ENCODE measurements around the gene TIAL1.
A peak's percentile ranks its signal among the peaks of the same experiment; 100 is the strongest.
"Not testable (repeated sequence)": the region's sequence is repeated elsewhere in the genome, so short reads cannot be mapped to it uniquely, and the experiment has no call there.

Gene TIAL1, protein sequence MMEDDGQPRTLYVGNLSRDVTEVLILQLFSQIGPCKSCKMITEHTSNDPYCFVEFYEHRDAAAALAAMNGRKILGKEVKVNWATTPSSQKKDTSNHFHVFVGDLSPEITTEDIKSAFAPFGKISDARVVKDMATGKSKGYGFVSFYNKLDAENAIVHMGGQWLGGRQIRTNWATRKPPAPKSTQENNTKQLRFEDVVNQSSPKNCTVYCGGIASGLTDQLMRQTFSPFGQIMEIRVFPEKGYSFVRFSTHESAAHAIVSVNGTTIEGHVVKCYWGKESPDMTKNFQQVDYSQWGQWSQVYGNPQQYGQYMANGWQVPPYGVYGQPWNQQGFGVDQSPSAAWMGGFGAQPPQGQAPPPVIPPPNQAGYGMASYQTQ

DNA sequence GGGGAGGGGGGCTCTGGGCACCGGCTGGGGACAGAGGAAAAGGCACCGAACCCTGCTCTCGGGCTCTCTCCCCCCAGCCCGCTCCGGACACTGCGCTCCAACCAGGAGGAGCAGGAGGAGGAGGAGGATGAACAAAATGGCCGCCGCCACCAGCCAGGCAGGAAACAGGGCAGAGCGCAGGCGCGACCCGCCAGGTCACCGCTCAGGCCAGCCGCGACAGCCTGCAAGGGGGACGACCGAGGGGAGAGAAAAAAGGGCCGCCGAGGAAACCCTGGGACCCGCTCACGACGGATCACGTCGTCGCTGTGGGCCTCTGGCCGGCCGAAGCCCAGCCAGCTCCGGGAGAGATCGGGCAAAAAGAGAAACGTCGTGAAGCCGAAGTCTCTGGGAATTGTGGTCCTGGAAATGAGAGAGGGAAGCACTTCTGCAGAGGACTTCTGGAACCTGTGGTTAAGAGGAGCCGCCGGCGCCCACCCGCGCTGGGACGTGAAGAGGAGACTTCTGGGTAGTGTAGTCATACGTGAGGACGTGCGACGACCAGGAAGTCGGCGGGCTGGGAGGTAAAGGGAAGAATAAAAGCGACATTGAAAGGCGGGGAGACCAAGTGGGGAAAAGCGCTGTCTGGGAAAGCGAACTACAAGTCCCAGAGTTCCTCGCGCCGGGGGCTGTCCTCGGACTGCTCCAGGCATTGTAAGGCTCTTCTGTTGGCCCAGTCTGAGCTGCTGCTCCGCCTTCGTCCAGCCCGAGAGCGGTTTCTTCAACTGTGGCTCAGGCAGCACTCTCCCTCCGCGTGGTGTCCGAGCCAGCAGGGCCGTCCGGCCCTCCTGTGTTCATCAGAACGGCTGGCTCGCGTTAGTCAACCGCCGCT, at the start of gene TIAL1:
TIAL1 (minus strand) TSS at position 428 of the 868 bp plus-strand sequence. CDS start 499 bp downstream, outside the sequence.
- DNase-seq: peak; percentile 94

DNA sequence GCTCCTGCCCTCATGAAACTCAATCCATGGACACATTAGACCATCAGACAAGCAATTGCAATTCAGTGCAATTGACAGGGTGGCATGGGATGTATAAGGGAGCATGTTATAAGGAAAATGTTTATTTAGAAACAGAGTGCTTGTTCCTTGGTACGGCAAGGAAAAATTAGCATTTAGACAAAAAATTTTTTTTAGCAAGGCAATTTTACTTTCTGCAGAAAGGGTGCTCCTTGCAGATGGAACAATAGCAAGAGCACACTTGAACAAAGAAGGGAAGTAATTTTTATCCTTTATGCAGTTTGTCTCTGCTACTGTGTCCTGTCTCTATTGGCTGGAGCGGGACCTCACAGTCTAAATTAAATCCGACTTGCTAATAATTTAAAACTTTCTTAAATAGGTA, 48.2 kb upstream of the TIAL1 start:
- DNase-seq: no peak

DNA sequence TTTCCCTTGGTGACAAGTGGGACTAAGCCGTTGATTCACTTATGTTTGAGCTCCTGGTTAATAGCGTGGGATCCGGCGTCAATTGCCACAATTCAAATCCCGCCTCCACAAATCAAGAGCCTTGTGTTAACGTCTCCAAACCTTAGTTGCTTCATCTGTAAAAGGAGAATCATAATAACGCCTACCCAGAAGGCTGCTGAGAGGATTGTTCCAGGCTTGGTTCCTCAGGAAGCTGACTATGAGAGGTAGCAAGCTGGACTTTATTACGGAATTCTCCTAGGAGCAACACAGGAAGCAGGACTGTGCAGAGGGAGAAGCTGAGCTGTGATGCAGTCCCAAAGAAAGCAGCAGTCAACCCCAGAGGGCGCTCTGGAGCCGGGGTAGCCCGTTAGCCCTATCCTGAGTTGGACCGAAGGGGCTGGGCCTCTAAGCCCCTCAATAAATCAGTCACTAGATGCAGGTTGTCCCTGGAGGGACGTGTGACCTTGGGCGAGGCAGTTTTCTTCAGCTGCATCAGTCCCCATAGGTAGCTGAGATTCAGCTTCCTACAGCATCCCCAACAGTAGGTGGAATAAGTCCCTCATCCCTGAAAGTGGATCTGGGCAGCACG, 47.5 kb upstream of the TIAL1 start:
- DNase-seq: no peak

DNA sequence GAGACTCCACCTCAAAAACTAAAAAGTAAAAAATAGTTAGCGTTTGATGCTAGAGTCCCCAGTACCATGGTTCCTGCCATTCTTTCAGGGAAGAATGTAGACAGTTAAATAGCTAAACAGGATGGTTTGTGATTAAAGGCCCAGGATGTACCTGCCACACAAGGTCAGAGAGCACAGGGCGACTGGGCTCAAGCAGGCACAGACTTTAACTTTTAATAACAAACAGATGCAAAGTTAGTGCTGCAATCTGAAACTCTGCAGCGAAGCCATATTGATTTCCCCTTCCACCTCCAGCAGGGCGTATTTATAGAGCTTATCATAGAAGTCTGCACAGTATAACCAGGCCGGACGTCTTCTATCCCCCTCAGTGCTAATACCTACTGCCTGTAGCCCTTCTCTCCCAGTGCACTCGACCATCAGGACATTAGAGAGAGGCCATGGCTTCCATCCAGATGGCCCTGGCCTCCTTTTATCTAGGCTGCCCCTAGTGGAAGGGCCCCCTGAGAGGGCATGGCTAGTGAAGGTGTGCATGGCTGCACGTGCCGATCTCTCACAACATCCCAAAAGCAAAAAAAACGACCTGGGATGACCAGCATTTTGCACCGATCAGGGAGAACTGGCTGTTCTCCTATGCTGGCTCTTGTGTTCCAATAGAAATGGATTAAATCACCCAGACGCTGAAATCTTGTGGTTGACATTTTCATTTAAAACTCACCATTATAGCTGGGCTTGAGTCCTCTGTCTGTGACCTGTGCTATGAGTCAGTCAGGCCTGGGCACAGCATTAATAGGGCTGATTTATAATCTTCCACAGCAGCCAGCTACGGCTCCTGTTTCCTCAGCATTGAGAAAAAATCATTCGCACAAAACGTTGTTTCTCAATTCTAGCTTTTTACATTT, 46.8 kb upstream of the TIAL1 start:
- DNase-seq: no peak

DNA sequence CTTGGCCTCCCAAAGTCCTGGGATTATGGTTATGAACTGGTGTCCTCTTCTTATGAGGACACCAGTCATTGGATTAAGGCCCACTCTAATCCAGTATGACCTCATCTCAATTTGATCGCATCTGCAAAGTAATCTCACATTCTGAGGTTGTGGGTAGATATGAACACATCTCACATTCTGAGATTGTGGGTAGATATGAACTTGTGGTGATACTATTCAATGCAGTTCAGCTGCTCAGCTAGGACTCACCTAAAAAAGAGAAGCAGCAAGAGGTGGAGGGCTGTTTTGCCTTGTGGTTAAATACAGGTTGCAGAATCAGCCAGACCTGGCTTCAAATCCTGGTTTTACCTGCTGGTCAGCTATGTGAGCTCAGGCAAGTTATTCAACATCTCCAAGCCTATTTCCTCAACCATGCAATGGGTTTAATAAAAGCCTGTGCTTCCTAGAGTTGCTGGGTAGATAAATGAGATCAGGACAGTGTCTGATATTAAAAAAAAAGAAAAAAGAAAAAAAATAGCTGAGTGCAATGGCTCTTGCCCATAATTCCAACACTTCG, 45.9 kb upstream of the TIAL1 start:
- no peak for DNase-seq

DNA sequence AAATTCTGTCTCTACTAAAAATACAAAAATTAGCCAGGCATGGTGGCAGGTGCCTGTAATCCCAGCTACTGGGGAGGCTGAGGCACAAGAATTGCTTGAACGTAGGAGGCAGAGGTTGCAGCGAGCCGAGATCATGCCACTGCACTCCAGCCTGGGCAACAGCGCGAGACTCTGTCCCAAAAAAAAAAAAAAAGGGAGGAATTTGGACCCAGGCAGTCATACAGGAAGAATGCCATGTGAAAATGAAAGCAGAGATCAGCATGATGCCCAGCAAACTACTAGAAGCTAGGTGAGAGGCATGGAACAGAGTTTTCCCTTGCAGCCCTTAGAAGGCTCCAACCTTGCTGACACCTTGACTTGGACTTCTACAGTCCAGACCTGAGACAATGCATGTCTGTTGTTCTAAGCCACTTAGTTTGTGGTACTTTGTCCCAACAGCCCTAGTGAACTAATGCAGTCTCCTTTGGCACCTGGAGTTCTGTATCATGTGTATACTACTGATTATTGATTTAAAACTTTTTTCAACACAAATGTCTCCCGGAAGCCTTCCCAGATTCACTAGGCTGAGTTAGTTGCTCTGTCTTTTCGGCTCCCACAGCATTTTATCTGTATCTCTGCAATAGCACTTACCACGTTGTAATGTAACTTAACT, 44.2 kb upstream of the TIAL1 start:
- no peak for DNase-seq

DNA sequence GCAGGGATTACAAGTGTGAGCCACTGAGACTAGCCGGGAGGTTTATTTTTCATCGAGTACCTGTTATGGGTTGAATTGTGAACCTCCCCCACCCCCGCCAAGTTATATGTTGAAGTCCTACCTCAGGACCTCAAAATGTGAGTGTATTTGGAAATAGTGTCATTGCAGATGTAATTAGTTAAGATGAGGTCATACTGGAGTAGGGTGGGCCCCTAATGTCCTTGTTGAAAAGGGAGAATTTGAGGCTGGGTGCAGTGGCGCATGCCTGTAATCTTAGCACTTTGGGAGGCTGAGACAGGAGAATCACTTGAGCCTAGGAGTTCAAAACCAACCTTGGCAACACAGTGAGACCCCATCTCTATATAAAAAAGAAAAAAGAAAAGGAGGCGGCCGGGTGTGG, 43.6 kb upstream of the TIAL1 start:
- DNase-seq: no peak

DNA sequence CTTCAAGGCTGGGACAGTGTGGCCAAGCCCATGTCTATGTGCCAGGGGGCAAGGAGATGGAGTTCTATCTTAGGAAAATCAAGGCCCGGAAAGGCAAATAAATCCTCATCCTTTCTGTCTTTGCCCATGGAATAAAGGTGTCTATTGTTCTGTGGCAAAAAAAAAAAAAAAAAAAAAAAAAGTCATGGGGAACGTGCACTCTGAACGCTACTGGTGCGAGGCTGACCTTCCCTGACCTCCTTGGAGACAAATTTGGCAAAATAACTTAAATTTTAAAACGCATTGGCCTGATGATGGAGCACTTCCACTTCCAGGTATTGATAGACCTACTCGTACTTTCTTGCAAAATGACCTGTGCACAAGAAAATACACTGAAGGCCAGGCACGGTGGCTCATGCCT, 42.2 kb upstream of the TIAL1 start:
- no peak for DNase-seq

DNA sequence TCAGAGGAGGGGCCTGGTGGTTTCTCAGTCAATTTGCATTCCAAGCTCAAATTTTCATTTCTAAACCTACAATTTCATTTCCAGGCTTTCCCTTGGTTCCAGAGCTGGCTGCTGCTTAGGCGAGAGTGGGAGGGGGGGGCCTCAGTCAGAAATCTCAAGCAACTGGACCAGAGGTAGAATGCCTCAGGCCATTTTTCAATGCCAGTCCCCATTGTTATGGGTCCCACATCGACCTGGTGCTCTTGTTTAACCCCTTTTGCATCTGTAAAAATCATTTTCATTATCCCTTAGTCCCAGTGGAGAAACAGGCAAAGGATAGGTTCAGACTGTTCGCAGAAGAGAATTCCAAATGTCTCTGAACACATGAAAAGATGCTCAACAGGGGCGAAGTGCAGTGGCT, 40.9 kb upstream of the TIAL1 start:
- DNase-seq: no peak

DNA sequence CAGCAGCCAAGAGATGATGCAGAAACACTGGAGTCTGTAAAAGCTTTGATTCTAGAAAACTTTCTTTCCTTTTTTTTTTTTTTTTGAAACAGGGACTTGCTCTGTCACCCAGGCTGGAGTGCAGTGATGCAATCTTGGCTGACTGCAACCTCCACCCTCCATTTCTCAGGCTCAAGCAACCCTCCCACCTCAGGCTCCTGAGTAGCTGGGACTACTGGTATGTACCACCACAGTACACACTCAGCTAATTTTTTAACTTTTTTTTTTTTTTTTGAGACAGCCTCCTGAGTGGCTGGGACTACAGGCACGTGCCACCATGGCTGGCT, 37.4 kb upstream of the TIAL1 start:
- no peak for DNase-seq

DNA sequence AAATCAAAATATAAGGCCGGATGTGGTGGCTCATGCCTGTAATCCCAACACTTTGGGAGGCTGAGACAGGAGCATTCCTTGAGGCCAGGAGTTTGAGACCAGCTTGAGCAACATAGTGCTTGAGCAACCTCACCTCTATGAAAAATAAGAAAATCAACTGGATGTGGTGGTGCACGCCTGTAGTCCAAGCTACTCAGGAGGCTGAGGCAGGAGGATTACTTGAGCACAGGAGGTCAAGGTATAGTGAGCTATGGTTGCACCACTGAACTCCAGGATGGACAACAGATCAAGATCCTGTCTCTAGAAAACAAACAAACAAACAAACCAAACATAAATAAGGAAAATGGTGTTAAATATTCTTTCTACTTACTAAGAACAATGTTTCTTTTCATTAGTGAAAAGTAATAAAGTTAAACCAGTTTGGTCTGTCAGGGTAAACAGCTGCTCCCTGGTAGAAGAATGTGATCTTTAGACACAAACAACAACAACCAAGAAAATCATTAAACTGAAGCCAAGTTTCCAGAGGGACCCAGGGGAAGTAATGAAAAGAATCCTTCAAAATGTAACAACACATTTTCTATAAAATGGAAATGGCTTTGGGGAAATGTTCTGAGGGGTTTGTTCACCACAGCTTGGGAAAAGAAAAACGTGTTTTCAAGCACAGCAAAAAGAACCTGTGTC, 36.9 kb upstream of the TIAL1 start:
- no peak for DNase-seq

DNA sequence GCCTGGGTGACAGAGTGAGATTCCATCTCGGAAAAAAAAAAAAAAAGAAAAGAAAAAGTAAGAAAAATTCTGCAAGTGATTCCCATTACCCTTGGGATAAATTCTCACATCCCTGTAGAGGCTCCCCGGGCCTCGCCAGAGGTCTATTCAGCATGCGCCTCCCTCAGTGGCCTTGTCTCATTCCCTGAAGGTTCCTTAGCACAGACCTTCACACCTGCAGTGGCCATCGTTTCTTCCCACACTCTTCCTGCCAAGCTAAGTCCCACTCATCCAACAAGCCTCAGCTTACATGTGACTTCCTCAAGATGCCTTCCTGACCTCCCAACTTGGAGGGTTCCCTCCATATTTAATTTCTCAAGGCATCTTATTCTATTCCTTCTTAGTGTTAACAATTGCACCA, 33.5 kb upstream of the TIAL1 start:
- DNase-seq: no peak

DNA sequence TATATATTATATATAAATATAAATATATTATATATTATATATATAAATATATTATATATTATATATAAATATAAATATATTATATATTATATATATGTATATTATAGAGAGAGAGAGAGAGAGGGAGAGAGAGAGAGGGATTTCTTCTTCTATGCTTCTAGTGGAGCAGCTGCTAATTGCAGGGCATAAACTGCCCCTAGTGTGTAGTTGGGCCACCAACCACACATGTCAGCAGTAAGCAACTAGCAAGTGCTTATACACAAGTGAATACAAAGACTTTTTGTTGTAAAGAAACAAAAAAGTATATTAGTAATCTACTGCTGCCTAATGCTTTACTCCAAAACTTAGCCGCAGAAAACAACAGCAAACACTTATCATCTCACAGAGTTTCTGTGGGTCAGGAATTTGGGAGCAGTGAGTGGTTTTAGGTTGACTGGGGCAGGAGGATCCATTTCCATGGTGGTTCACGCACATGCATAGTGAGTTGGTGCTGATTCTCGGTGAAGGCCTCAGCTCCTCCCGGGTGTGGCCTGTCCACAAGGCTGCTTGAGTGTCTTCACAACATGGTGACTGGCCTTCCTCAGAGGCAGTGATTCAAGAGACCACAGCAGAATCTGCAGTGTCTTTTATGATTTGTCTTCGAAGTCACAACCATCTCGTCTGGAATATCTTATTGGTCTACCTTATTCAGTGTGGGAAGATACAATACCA, 29.0 kb upstream of the TIAL1 start:
- DNase-seq: no peak

DNA sequence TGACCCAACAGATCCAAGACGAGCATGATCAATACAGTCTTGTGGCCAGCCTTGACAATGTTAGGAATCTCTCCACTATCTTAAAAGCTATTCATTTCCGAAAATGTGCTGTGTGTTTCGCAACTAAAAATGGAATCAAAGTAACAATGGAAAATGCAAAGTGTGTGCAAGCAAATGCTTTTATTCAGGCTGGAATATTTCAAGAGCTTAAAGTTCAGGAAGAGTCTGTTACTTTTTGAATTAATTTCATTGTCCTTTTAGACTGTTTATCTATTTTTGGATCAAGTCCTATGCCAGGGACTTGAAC, 24.3 kb upstream of the TIAL1 start:
- no peak for DNase-seq

DNA sequence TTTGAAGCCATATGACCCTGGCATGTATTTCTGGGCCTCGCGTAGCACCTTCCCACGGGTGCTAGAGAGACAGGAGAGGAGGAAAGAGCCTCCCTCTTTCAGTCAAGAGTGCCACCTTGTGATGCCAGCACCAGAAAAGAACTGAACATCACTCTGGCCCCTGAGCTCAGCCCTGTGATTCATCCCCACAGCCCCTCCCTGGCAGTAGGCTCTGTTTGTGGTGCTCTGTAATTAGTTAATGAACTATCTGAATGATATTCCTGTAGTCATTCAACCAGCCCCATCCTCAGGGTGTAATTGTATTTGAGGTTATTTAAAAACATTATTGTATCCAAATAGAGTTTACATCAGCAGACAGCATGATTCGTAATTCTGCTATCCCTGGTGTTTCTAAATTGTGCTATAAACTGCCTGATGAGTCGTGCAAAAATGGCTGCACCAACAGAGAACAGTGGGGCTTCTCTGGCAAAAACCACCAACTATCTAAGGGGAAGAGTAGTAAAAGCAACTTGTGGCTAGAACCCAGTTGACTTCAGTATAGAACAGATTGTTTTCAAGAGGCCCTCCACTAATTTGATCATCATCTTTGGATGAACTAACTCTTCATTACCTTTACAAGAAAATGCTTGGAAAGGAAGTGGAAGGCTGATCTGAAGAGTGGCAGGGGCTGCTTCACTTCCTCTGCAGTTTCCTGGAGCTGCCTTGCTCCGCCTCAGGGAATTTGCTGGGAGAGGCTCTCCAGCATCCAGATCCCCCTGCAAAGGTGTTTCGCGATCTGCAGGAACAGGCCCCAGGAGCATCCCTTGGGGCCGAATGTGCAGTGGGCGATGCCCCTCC, 23.7 kb upstream of the TIAL1 start:
- DNase-seq: peak; percentile 11

DNA sequence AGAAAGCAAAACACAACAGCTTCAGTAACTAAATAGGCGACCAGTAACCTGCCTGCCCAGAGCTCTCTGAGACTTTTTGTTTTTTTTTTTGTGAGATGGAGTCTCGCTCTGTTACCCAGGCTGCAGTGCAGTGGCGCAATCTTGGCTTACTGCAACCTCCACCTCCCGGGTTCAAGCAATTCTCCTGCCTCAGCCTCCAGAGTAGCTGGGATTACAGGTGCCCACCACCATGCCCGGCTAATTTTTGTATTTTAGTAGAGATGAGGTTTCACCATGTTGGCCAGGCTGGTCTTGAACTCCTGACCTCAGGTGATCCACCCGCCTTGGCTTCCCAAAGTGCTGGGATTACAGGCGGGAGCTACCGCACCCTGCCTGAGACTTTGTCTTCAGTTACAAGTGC, 23.0 kb upstream of the TIAL1 start:
- DNase-seq: not testable (repeated sequence)

DNA sequence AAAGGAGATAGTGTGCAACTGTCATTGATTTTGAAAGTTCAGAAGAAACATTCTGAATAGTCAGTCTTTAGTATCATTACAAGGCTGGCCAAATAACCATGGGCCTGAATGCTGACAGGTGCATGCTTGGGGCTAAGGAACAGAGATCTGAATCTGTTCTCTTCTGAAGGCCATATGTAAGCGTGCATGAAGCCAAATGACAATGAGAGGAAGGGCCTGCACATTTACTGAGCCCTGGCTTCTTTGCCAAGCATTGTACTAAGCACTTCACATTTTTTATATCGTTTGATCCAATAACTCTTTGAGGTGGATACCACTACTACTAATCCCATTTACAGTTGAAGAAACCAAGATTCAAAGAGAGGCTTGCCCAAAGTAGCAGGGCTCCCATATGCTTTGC, 22.5 kb upstream of the TIAL1 start:
- no peak for DNase-seq

DNA sequence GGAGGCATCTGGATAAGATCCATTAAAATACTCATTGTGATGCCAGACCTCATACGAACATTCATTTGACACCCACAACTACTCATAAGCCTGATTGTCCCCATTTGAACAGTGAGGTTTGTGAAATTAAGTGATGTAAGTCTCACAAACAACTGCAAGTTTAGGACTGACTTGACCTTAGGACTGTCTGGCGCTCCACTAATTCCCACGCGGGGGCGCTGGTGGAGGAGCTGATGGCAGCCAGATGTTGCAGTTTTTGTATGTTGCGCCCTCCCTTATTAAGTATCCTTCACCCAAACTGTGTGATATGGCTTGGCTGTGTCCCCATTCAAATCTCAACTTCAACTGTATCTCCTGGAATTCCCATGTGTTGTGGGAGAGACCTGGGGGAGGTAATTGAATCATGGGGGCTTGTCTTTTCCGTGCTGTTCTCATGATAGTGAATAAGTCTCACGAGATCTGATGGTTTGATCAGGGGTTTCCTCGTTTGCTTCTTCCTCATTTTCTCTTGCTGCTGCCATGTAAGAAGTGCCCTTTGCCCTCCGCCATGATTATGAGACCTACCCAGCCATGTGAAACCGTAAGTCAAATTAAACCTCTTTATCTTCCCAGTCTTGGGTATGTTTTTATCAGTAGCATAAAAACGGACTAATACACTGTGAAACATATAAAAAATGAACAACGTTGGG, 20.3 kb upstream of the TIAL1 start:
- DNase-seq: peak; percentile 38

DNA sequence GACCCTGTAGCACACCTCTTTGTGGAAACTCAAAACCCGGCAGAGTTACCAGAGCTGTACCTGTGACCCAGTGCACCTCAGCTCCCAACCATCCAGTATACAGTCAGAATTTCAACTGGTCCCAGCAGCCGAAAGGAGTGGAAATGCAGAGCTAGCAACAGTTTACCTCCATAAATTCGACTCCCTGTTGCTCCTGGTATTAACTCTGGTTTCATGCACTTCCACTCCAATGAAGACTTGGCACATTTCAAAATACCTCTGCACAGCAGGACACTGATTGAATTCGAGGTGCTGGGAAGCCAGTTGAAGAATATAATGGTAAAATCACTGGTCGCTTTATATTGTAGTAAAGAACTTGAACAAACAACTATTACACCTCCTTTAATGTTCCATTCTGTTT, 17.9 kb upstream of the TIAL1 start:
- no peak for DNase-seq

Measured in activated CD4-positive, alpha-beta T cell treated with anti-CD3 and anti-CD28 coated beads for 48 hours (primary cell).